ENCODE results near the gene SESN2.

The SESN2 gene

DNA sequence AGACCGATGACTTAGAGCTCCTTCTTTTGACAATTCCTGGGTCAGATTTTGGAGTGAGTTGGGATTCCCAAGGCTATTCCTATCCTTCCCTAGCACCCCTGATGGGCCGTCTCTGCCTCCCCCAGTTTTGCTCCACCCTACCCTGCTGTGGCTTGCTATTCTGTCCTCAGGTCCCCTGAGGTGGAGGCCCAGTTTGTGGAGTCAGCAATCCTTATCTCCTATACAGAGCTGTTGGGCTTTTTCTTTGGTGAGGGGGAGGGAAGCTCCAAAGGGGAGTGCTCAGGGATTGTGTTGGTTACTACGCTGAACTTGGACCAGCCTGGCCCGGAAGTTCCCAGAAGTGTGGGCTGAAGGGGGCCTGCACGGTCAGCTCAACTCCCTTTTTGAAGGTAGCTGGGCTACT, 7.6 kb downstream of the SESN2 start:
- FAIRE-seq (no peak), DNase-seq (ENCODE audit: insufficient read length, low spot score) (no peak)
- TF ChIP-seq TAF1 (IDR thresholded peaks at IDR 0.05; ENCODE audit: low read depth, low read length) (no peak), POU2F2 (IDR thresholded peaks at IDR 0.05; ENCODE audit: low read depth, low read length) (no peak), PAX5 (IDR thresholded peaks at IDR 0.05; ENCODE audit: insufficient read depth, low read length, severe bottlenecking) (no peak), SPI1 (IDR thresholded peaks at IDR 0.05; ENCODE audit: low read depth, low read length) (no peak), POLR2A (IDR thresholded peaks at IDR 0.05; ENCODE audit: low read depth, low read length) (no peak), POLR2AphosphoS5 (IDR thresholded peaks at IDR 0.05; ENCODE audit: low read depth, low read length) (no peak)

DNA sequence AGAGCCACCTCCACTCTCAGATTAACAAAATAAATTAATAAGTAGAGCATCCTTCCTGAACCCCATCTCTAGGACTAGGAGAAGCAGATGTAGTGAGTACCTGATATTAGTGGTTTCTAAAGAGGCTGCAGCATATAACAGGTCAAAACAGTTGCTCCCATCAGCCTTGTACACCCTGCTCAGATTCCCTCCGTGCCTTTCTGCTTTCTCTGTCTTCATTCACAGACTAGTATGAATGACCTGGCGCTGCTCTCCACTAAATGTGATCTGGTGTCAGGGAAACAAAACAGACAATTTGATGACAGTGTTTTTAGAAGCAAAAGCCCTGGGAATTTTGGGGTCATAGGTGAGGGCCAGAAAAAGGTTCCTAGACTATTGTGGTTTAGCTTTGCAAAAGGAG, 8.3 kb downstream of the SESN2 start:
- no peak for DNase-seq (ENCODE audit: insufficient read length, low spot score)
- no peak for FAIRE-seq
- TF ChIP-seq POU2F2 (IDR thresholded peaks at IDR 0.05; ENCODE audit: low read depth, low read length) (no peak), POLR2AphosphoS5 (IDR thresholded peaks at IDR 0.05; ENCODE audit: low read depth, low read length) (no peak), POLR2A (IDR thresholded peaks at IDR 0.05; ENCODE audit: low read depth, low read length) (no peak), PAX5 (IDR thresholded peaks at IDR 0.05; ENCODE audit: insufficient read depth, low read length, severe bottlenecking) (no peak)

DNA sequence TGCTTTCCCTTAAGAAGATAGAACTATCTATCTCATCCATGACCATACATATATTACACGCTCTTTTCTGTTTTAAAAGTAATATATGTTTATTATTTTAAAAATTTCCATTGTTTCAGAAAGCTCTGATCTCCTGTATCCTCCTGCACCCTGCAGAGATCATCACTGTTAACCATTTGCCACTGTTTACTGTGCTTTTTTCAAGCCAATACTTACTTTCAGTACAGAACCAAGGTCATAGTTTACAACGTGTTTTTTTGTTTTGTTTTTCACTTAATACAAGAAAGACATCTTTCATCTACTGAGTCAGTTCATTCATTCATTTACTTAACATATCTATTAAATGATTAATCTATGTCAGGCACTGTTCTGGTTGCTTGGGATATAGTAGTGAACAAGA, 10.2 kb downstream of the SESN2 start:
- TF ChIP-seq POLR2A (IDR thresholded peaks at IDR 0.05; ENCODE audit: low read depth, low read length), result no peak
- no peak for TF ChIP-seq PAX5 (IDR thresholded peaks at IDR 0.05; ENCODE audit: insufficient read depth, low read length, severe bottlenecking)
- TF ChIP-seq POLR2AphosphoS5 (IDR thresholded peaks at IDR 0.05; ENCODE audit: low read depth, low read length), result no peak
- TF ChIP-seq TAF1 (IDR thresholded peaks at IDR 0.05; ENCODE audit: low read depth, low read length), result no peak
- no peak for TF ChIP-seq POU2F2 (IDR thresholded peaks at IDR 0.05; ENCODE audit: low read depth, low read length)
- TF ChIP-seq SPI1 (IDR thresholded peaks at IDR 0.05; ENCODE audit: low read depth, low read length), result no peak
- FAIRE-seq (no peak), DNase-seq (ENCODE audit: insufficient read length, low spot score) (no peak)

DNA sequence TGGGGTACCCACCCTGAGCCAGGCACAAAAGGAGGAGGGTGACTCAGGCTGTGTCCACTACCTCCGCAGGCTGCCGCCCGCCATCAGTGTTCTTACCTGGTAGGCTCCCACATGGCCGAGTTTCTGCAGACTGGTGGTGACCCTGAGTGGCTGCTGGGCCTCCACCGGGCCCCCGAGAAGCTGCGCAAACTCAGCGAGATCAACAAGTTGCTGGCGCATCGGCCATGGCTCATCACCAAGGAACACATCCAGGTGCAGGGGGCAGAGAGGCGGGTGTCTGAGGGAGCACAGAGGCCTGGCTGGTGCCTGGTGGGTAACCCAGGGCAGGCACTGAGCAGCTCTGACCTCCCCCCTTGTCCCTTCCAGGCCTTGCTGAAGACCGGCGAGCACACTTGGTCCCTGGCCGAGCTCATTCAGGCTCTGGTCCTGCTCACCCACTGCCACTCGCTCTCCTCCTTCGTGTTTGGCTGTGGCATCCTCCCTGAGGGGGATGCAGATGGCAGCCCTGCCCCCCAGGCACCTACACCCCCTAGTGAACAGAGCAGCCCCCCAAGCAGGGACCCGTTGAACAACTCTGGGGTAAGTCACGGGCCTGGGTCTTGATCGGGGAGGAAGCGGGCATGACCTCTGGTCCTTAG, 13.0 kb downstream of the SESN2 start:
- TF ChIP-seq SPI1 (IDR thresholded peaks at IDR 0.05; ENCODE audit: low read depth, low read length) (no peak), PAX5 (IDR thresholded peaks at IDR 0.05; ENCODE audit: insufficient read depth, low read length, severe bottlenecking) (no peak)
- no peak for DNase-seq (ENCODE audit: insufficient read length, low spot score)
- FAIRE-seq, result no peak

DNA sequence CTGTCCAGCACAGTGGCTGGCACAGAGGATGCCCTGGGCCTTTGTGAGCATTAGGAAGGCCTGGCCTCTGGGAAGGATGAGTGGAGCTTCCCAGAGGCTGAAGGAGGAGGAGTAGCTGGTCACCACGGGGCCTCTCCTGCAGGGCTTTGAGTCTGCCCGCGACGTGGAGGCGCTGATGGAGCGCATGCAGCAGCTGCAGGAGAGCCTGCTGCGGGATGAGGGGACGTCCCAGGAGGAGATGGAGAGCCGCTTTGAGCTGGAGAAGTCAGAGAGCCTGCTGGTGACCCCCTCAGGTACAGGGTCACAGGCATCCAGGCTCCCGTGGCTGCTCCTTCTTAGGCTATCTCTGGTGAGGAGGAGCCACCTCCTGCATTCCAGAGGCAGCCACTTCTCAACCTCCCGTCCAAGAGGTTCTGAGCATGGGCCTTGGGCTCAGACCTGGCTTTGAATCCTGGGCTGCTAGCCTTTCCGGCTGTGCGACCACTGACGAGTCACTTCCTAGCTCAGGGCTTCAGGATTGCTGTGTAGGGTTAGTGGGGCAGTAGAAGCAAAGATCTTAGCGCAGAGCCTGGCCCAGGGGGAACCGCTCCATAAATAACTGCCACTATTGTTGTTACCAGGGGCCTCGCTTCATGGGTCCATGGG, 14.0 kb downstream of the SESN2 start:
- TF ChIP-seq POLR2AphosphoS5 (IDR thresholded peaks at IDR 0.05; ENCODE audit: low read depth, low read length) (no peak), SPI1 (IDR thresholded peaks at IDR 0.05; ENCODE audit: low read depth, low read length) (no peak), POLR2A (IDR thresholded peaks at IDR 0.05; ENCODE audit: low read depth, low read length) (no peak), POU2F2 (IDR thresholded peaks at IDR 0.05; ENCODE audit: low read depth, low read length) (no peak), TAF1 (IDR thresholded peaks at IDR 0.05; ENCODE audit: low read depth, low read length) (no peak), PAX5 (IDR thresholded peaks at IDR 0.05; ENCODE audit: insufficient read depth, low read length, severe bottlenecking) (no peak)
- DNase-seq (ENCODE audit: insufficient read length, low spot score), result no peak
- FAIRE-seq, result no peak

DNA sequence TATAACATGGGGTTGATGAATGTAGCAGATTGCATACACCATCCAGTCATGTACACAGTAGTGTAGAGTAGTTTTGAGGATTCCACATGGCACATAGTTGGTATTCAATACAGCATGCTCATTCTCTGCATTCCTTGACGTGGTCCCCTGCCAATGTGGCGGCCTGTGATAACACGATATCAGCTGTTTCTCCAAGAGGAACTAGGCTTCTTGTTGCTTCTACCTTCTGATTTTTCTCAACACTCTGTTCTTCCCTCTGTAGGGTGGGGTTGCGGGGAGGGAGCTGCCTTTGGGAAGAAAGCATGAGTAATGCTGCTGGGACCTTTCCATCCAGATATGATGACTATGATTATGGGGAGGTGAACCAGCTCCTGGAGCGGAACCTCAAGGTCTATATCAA, 19.4 kb downstream of the SESN2 start:
- no peak for TF ChIP-seq PAX5 (IDR thresholded peaks at IDR 0.05; ENCODE audit: insufficient read depth, low read length, severe bottlenecking)
- no peak for TF ChIP-seq POU2F2 (IDR thresholded peaks at IDR 0.05; ENCODE audit: low read depth, low read length)
- no peak for TF ChIP-seq SPI1 (IDR thresholded peaks at IDR 0.05; ENCODE audit: low read depth, low read length)
- TF ChIP-seq POLR2A (IDR thresholded peaks at IDR 0.05; ENCODE audit: low read depth, low read length), result no peak
- TF ChIP-seq TAF1 (IDR thresholded peaks at IDR 0.05; ENCODE audit: low read depth, low read length), result no peak
- TF ChIP-seq POLR2AphosphoS5 (IDR thresholded peaks at IDR 0.05; ENCODE audit: low read depth, low read length), result no peak

DNA sequence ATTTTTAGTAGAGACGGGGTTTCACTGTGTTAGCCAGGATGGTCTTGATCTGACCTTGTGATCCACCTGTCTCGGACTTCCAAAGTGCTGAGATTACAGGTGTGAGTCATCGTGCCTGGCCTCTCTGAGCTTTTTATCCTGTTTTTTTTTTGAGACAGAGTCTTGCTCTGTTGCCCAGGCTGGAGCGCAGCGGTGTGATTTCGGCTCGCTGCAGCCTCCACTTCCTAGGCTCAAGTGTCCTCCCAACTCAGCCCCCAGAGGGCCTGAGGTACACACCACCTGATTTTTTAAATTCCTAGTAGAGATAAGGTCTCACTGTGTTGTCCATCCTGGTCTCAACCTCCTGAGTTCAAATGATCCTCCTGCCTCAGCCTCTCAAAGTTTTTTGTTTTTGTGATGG, 20.4 kb downstream of the SESN2 start:
- DNase-seq (ENCODE audit: insufficient read length, low spot score), result no peak
- no peak for FAIRE-seq
- TF ChIP-seq POU2F2 (IDR thresholded peaks at IDR 0.05; ENCODE audit: low read depth, low read length) (no peak), SPI1 (IDR thresholded peaks at IDR 0.05; ENCODE audit: low read depth, low read length) (no peak), TAF1 (IDR thresholded peaks at IDR 0.05; ENCODE audit: low read depth, low read length) (no peak), POLR2A (IDR thresholded peaks at IDR 0.05; ENCODE audit: low read depth, low read length) (no peak), PAX5 (IDR thresholded peaks at IDR 0.05; ENCODE audit: insufficient read depth, low read length, severe bottlenecking) (no peak), POLR2AphosphoS5 (IDR thresholded peaks at IDR 0.05; ENCODE audit: low read depth, low read length) (no peak)

More for the DNA sequence above, 19.4 kb downstream of the SESN2 start:
- no peak for FAIRE-seq
- no peak for DNase-seq (ENCODE audit: insufficient read length, low spot score)

DNA sequence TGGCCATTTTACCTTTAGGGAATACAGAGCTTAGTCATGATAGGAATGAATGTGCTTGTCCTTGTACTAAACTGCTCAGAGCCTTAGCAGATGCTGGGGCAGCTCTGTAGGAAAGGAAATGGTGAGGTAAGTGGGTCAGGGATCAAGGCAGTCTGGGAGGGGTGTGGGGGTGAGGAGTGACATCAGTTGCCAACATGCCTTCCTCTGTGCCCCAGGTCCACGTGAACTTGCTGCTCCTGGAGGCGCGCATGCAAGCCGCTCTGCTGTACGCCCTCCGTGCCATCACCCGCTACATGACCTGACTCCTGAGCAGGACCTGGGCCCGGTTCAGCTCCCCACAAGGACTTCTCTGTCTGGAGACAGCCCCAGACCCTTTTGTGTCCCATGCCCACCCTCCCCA, 21.2 kb downstream of the SESN2 start:
- DNase-seq (ENCODE audit: insufficient read length, low spot score), result no peak
- no peak for TF ChIP-seq PAX5 (IDR thresholded peaks at IDR 0.05; ENCODE audit: insufficient read depth, low read length, severe bottlenecking)
- TF ChIP-seq POLR2A (IDR thresholded peaks at IDR 0.05; ENCODE audit: low read depth, low read length), result no peak
- no peak for TF ChIP-seq POLR2AphosphoS5 (IDR thresholded peaks at IDR 0.05; ENCODE audit: low read depth, low read length)
- TF ChIP-seq POU2F2 (IDR thresholded peaks at IDR 0.05; ENCODE audit: low read depth, low read length), result no peak
- FAIRE-seq, result no peak

DNA sequence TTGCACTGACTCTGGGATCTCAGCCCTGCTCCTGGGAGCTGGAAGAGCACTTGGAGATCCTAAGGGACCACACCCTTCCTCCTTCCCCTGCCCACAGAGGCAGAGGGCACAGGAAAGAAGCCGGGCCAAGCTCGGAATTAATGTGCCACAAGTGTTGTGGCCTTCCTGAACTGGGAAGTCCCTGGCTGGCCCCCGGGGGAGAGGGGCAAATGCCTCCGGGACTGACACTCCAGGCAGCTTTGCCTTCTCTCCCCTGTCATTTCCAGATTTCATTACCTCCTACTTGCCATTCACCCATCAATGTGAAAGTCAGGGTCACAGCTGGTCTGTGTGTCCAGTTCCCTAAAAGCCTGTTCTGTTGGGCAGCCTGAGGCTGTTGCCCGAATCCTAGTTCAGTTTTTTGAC, 21.7 kb downstream of the SESN2 start:
- no peak for TF ChIP-seq POU2F2 (IDR thresholded peaks at IDR 0.05; ENCODE audit: low read depth, low read length)
- no peak for TF ChIP-seq POLR2A (IDR thresholded peaks at IDR 0.05; ENCODE audit: low read depth, low read length)
- no peak for TF ChIP-seq PAX5 (IDR thresholded peaks at IDR 0.05; ENCODE audit: insufficient read depth, low read length, severe bottlenecking)
- TF ChIP-seq SPI1 (IDR thresholded peaks at IDR 0.05; ENCODE audit: low read depth, low read length), result no peak
- no peak for TF ChIP-seq POLR2AphosphoS5 (IDR thresholded peaks at IDR 0.05; ENCODE audit: low read depth, low read length)
- no peak for TF ChIP-seq TAF1 (IDR thresholded peaks at IDR 0.05; ENCODE audit: low read depth, low read length)
- FAIRE-seq (no peak), DNase-seq (ENCODE audit: insufficient read length, low spot score) (no peak)

Data from GM12891 (cell line).